ENCODE measurements around the gene TRMT11. TPM values are rescaled to one million over a fixed set of nuclear protein-coding genes. Genes with fewer than 3 reads are reported as not detected.

Gene TRMT11
- total and polyA plus RNA-seq, 2 of the 13 experiments (the other 11 are each of a cell fraction or from before 2014, with no cell fraction given): 42.2 to 81.9 TPM

DNA sequence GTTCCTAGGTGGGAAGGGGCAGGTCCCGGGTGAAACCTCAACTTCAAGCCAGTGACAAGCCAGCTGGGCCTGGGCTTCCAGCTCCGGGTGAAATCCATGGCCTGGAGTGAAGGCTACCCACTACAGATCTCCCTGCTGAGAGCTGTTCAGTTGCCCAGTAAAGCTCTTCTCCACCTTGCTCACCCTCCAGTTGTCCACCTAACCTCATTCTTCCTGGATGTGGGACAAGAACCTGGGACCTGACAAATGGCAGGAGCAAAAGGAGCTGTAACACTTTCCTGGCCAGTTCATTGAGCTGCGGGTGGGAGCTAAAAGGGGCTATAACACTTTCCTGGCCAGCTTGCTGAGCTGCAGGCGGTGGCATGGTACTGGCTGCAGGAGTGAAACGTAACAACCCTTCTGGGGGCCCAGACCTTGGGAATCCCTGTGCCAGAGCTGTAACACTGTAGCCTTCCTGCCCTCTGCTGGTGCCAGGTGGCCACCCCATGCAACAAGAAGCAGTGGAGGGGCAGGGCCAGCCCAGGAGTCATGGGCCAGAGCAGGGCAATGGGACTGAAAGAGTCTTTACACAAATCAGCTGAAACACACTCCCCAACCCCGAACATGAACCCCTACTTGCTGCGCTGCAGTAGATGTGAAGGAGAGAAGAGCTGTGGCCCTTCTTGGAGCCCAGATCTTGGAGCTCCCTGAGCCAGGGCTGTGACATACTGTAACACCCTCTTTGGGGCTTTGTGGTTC lies 33.4 kb upstream of the TRMT11 start (continued):
- TF ChIP-seq ZNF616 (CRISPR knock-in tag; IDR thresholded peaks at IDR 0.05; ENCODE audit: low read depth) (0 out of 2 replicates have a peak, but pooled peaks have one; percentile 35), ZNF383 (CRISPR knock-in tag; IDR thresholded peaks at IDR 0.05; ENCODE audit: borderline replicate concordance) (no peak), STAT5B (CRISPR knock-in tag; IDR thresholded peaks at IDR 0.05) (no peak), KDM2A (CRISPR knock-in tag; IDR thresholded peaks at IDR 0.05; ENCODE audit: borderline replicate concordance, low read depth) (0 out of 2 replicates have a peak, but pooled peaks have one; percentile 24), AGO1 (IDR thresholded peaks at IDR 0.05; ENCODE audit: low read depth, low read length, poor library complexity, severe bottlenecking) (no peak), ZBTB1 (CRISPR knock-in tag; IDR thresholded peaks at IDR 0.05; ENCODE audit: borderline replicate concordance) (no peak), ZNF598 (CRISPR knock-in tag; IDR thresholded peaks at IDR 0.05; ENCODE audit: borderline replicate concordance) (peak; percentile 51; the same call in 1 of the 2 replicates), NBN (conservative IDR thresholded peaks at IDR 0.05) (no peak), ZNF891 (CRISPR knock-in tag; IDR thresholded peaks at IDR 0.05) (no peak), NFKBIZ (CRISPR knock-in tag; IDR thresholded peaks at IDR 0.05) (no peak), RORA (CRISPR knock-in tag; IDR thresholded peaks at IDR 0.05) (no peak), TSC22D2 (CRISPR knock-in tag; IDR thresholded peaks at IDR 0.05; ENCODE audit: borderline replicate concordance) (no peak), ZSCAN12 (CRISPR knock-in tag; IDR thresholded peaks at IDR 0.05) (no peak), PCBP1 (IDR thresholded peaks at IDR 0.05; ENCODE audit: borderline replicate concordance, low read depth, low read length) (no peak)
- TF ChIP-seq, protein P1, sequence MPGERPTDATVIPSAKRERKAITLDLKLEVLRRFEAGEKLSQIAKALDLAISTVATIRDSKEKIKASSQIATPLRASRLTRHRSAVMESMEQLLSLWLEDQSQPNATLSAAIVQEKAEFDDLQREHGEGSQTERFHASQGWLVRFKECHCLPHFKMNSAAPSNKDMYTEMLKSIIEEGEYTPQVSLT (CRISPR knock-in tag; IDR thresholded peaks at IDR 0.05; ENCODE audit: borderline replicate concordance, low read depth): no peak
- TF ChIP-seq, protein P2, sequence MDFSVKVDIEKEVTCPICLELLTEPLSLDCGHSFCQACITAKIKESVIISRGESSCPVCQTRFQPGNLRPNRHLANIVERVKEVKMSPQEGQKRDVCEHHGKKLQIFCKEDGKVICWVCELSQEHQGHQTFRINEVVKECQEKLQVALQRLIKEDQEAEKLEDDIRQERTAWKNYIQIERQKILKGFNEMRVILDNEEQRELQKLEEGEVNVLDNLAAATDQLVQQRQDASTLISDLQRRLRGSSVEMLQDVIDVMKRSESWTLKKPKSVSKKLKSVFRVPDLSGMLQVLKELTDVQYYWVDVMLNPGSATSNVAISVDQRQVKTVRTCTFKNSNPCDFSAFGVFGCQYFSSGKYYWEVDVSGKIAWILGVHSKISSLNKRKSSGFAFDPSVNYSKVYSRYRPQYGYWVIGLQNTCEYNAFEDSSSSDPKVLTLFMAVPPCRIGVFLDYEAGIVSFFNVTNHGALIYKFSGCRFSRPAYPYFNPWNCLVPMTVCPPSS (IDR thresholded peaks at IDR 0.05): no peak
- TF ChIP-seq, protein P3, sequence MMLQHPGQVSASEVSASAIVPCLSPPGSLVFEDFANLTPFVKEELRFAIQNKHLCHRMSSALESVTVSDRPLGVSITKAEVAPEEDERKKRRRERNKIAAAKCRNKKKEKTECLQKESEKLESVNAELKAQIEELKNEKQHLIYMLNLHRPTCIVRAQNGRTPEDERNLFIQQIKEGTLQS (CRISPR knock-in tag; IDR thresholded peaks at IDR 0.05): 0 out of 2 replicates have a peak, but pooled peaks have one; percentile 7
- TF ChIP-seq, protein P4, sequence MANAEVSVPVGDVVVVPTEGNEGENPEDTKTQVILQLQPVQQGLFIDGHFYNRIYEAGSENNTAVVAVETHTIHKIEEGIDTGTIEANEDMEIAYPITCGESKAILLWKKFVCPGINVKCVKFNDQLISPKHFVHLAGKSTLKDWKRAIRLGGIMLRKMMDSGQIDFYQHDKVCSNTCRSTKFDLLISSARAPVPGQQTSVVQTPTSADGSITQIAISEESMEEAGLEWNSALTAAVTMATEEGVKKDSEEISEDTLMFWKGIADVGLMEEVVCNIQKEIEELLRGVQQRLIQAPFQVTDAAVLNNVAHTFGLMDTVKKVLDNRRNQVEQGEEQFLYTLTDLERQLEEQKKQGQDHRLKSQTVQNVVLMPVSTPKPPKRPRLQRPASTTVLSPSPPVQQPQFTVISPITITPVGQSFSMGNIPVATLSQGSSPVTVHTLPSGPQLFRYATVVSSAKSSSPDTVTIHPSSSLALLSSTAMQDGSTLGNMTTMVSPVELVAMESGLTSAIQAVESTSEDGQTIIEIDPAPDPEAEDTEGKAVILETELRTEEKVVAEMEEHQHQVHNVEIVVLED (CRISPR knock-in tag; IDR thresholded peaks at IDR 0.05; ENCODE audit: borderline replicate concordance): 0 out of 2 replicates have a peak, but pooled peaks have one; percentile 45
- TF ChIP-seq, protein P5, sequence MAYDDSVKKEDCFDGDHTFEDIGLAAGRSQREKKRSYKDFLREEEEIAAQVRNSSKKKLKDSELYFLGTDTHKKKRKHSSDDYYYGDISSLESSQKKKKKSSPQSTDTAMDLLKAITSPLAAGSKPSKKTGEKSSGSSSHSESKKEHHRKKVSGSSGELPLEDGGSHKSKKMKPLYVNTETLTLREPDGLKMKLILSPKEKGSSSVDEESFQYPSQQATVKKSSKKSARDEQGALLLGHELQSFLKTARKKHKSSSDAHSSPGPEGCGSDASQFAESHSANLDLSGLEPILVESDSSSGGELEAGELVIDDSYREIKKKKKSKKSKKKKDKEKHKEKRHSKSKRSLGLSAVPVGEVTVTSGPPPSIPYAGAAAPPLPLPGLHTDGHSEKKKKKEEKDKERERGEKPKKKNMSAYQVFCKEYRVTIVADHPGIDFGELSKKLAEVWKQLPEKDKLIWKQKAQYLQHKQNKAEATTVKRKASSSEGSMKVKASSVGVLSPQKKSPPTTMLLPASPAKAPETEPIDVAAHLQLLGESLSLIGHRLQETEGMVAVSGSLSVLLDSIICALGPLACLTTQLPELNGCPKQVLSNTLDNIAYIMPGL (CRISPR knock-in tag; IDR thresholded peaks at IDR 0.05; ENCODE audit: borderline replicate concordance in 1 of 2, low read depth in 1 of 2): peak in 1 of 2 experiments; percentile 64; a peak in 2 of 4 replicates

All from HepG2 (cell line).